ENCODE measurements around the gene SLC47A1.

Gene SLC47A1

GRCh38 chr17:19626079-19626478, 92.4 kb downstream of the SLC47A1 start:
- Histone ChIP-seq H3K36me3 (ENCODE audit: insufficient read depth, low read length) (no peaks in the 10 kb centered on the region), H3K9ac (ENCODE audit: low read length) (no peak overlapping the region), H3K4me3 (ENCODE audit: low read depth in 1 of 2, low read length in 2 of 2) (no peak overlapping the region), H3K9me3 (ENCODE audit: low read length) (peaks cover 4% of the 10 kb centered on the region), H3K27me3 (ENCODE audit: control insufficient read depth in 1 of 2, insufficient read depth in 2 of 2, low read length in 2 of 2) (no peaks in the 10 kb centered on the region), H3K4me1 (ENCODE audit: insufficient read depth, low read length) (no peaks in the 10 kb centered on the region), H3K27ac (ENCODE audit: low read depth, low read length) (no peak overlapping the region)
